ENCODE results near the gene LRCH4. TPM values are rescaled to one million over a fixed set of nuclear protein-coding genes. Genes with fewer than 3 reads are reported as not detected.

LRCH4 gene
- total and polyA plus RNA-seq, 2 of the 8 experiments (the other 6 are each of a cell fraction or from before 2014, with no cell fraction given) = 15.5 to 36.6 TPM

DNA sequence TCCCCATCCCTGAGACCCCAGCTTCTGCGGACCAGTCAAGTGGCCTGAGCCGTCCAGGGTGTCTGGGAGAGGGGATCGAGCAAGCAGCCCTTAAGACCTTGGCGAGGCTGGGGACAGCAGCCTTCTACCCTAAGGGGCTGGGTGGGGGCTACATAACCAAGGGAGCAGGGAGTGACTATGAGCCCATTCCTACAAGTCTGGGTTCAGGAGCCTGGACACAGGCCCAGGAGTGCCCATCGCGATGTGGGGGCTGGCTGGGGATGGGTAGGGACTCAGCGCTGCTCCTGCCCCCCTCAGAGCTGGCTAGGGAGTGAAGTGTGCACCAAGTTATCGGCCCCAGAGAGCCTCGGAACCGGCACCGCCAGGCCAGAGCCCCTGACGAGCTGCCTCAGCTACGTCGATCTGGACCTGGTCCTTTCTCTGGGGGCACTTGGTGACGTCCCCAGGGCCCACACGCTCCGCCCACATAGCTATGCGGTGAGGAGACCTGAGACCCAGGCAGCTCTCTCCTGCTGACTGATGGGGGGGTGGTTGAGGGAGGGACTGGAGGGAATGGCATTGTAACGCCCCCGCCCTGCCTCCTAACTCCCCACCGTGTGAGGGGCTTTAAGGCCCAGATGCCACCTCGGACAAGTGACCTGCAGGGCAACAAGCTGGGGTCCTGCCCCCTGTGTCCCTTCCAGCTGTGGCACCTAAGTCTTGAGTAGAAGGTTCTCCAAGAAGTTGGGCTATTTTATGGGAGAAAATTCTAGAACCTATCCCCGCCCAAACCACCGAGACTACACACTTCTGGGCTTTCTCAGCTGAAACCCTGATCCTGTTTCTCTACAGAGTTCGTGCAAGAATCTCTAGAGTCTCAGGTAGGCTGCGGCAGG lies 14.7 kb downstream of the LRCH4 start:
- ChIA-PET POLR2A (ENCODE audit: partially characterized antibody) (interaction anchor here (0.7 to 4.8 kb wide), 15 partner anchors 13 to 143 kb away, joined by 3 to 83 read pairs (median 5); partner anchors contain the start of genes AGFG2, FBXO24, LRCH4 and PCOLCE), CTCF (ENCODE audit: partially characterized antibody) (interaction anchor here (0.7 to 4.8 kb wide), 17 partner anchors 8 to 122 kb away, joined by 3 to 53 read pairs (median 4); partner anchors contain the start of genes FBXO24 and LRCH4)
- Histone ChIP-seq H3K56ac (replicated peaks; ENCODE audit: insufficient read length, low read depth, low read length) (no peak overlapping the region), H4K5ac (ENCODE audit: insufficient read length, low read depth, low read length) (no peak overlapping the region), H3K14ac (ENCODE audit: insufficient read length) (no peak overlapping the region), H3K4me2 (ENCODE audit: insufficient read depth in 1 of 2, low read depth in 2 of 2, low read length in 2 of 2) (peak overlapping the region; percentile 74 to 96), H4K8ac (ENCODE audit: extremely low read depth, insufficient read depth, low read length) (peak overlapping the region; percentile 22; the same call in 1 of the 2 replicates), H3K9ac (replicated peaks in 1 of 4; ENCODE audit: extremely low read depth in 1 of 4, low read depth in 3 of 4, low read length in 3 of 4) (no peak overlapping the region), H3K27ac (ENCODE audit: low read depth, low read length) (no peak overlapping the region), H2BK20ac (ENCODE audit: low read length) (0 out of 2 replicates have a peak overlapping the region, but pooled peaks have one; percentile 3), H4K20me1 (replicated peaks in 1 of 2; ENCODE audit: control insufficient read depth in 1 of 2, insufficient read depth in 2 of 2, low read length in 2 of 2) (peaks cover 0 to 6% of the 10 kb centered on the region in 2 experiments), H3K18ac (ENCODE audit: extremely low read depth, low read length) (peak overlapping the region; percentile 62), H3K36me3 (ENCODE audit: control insufficient read depth in 2 of 4, insufficient read depth in 4 of 4, low read length in 3 of 4) (peaks cover 0 to 14% (median 4%) of the 10 kb centered on the region in 4 experiments; a peak in 5 of 8 replicates), H3K9me3 (ENCODE audit: insufficient read depth in 2 of 2, low read depth in 1 of 2, low read length in 1 of 2) (no peaks in the 10 kb centered on the region), H4K91ac (replicated peaks; ENCODE audit: insufficient read length, low read length) (peak overlapping the region; percentile 5), H3K4ac (replicated peaks; ENCODE audit: insufficient read length, low read depth, low read length) (no peak overlapping the region), H3K27me3 (replicated peaks in 1 of 4; ENCODE audit: control insufficient read depth in 3 of 4, extremely low read depth in 1 of 4, insufficient read depth in 3 of 4, low read length in 3 of 4) (peaks cover 0 to 4% (median under 1%) of the 10 kb centered on the region in 4 experiments; a peak in 1 of 7 replicates), H3K4me3 (ENCODE audit: extremely low read depth in 1 of 4, insufficient read depth in 2 of 4, low read depth in 3 of 4, low read length in 4 of 4) (peak overlapping the region in 1 of 4 experiments; percentile 26; a peak in 1 of 8 replicates), H2BK120ac (replicated peaks; ENCODE audit: low read depth, low read length) (no peak overlapping the region), H3K23ac (ENCODE audit: insufficient read length) (no peak overlapping the region), H3K79me1 (ENCODE audit: low read depth, low read length) (peaks cover 4% of the 10 kb centered on the region; the same call in 1 of the 2 replicates), H2AK5ac (ENCODE audit: low read depth, low read length) (no peak overlapping the region), H3K4me1 (replicated peaks in 1 of 4; ENCODE audit: control insufficient read depth in 3 of 4, insufficient read depth in 4 of 4, low read length in 3 of 4) (peaks cover 0 to 41% (median 27%) of the 10 kb centered on the region in 4 experiments; a peak in 6 of 7 replicates), H2AFZ (ENCODE audit: low read length) (no peak overlapping the region), H2BK5ac (ENCODE audit: low read depth, low read length) (peak overlapping the region; percentile 27; the same call in 1 of the 2 replicates), H3K79me2 (ENCODE audit: control insufficient read depth in 1 of 2, insufficient read depth in 2 of 2, low read length in 2 of 2) (no peaks in the 10 kb centered on the region), H2BK15ac (ENCODE audit: low read length) (no peak overlapping the region), H3K23me2 (ENCODE audit: low read depth, low read length) (peaks cover 8% of the 10 kb centered on the region; the same call in 1 of the 2 replicates), H2BK12ac (ENCODE audit: low read depth, low read length) (peak overlapping the region; percentile 92; the same call in 1 of the 2 replicates)
- DNase-seq (ENCODE audit: low read depth in 1 of 2, low spot score in 2 of 2) (peak in 1 of 2 experiments; percentile 61), FAIRE-seq (no peak)
- 69% methylated on average over 25 of the region's 26 CpGs; no CpG with 5 or more reads in 1 of the 2 experiments for WGBS, 2 experiments (ENCODE audit: extremely low coverage in 1 of 2, insufficient coverage in 1 of 2, insufficient read length in 1 of 2, insufficient replicate concordance in 2 of 2, low coverage in 1 of 2, low lambda C conversion rate in 2 of 2, missing lambda C conversion rate in 1 of 2)
- TF ChIP-seq GABPA (IDR thresholded peaks at IDR 0.05; ENCODE audit: borderline replicate concordance, insufficient read depth, low read length) (no peak), SIX5 (IDR thresholded peaks at IDR 0.05; ENCODE audit: low read depth, low read length) (no peak), SIRT6 (IDR thresholded peaks at IDR 0.05; ENCODE audit: low read length) (no peak), KDM4A (IDR thresholded peaks at IDR 0.05; ENCODE audit: low read depth, low read length, severe bottlenecking) (no peak), KDM1A (IDR thresholded peaks at IDR 0.05; ENCODE audit: borderline replicate concordance, low read length) (no peak), TBP (IDR thresholded peaks at IDR 0.05; ENCODE audit: low read depth, low read length) (no peak), EGR1 (IDR thresholded peaks at IDR 0.05; ENCODE audit: borderline replicate concordance, low read depth, low read length) (0 out of 2 replicates have a peak, but pooled peaks have one; percentile 6), CEBPB (IDR thresholded peaks at IDR 0.05; ENCODE audit: low read depth, low read length) (no peak), JUND (IDR thresholded peaks at IDR 0.05; ENCODE audit: low read length) (no peak), SP4 (IDR thresholded peaks at IDR 0.05; ENCODE audit: low read length) (no peak), TAF7 (optimal IDR thresholded peaks at IDR 0.05; ENCODE audit: borderline replicate concordance, low read depth, low read length) (no peak), JUN (IDR thresholded peaks at IDR 0.05; ENCODE audit: low read depth, low read length) (no peak)

Measured in H1 (cell line).